Renal cortical epithelial cell (primary cell): ENCODE measurements around the gene VENTX. TPM values are rescaled to one million over a fixed set of nuclear protein-coding genes. Genes with fewer than 3 reads are reported as not detected.

Source experiments
- DNase-seq: peaks from one replicate; pipeline ENCODE4 v3.0.0-alpha.2; 2011; ENCODE audit warnings: low read depth
- total RNA-seq: library from RNA; depleted of rRNA; stranded (reverse); fragments of >200 nt; gene quantifications from 2 replicates; pipeline ENCODE4 v1.2.3, GENCODE V29; 2014

VENTX gene
- total RNA-seq, 1 donor from 2014 or later = not detected

GRCh38 chr10:133271521-133272300, 34.1 kb downstream of the VENTX start:
- DNase-seq = no peak

- DNase-seq = no peak
Observed at GRCh38 chr10:133272301-133272963, 34.8 kb downstream of the VENTX start.

GRCh38 chr10:133272964-133273420, 35.3 kb downstream of the VENTX start:
- no peak for DNase-seq

DNA sequence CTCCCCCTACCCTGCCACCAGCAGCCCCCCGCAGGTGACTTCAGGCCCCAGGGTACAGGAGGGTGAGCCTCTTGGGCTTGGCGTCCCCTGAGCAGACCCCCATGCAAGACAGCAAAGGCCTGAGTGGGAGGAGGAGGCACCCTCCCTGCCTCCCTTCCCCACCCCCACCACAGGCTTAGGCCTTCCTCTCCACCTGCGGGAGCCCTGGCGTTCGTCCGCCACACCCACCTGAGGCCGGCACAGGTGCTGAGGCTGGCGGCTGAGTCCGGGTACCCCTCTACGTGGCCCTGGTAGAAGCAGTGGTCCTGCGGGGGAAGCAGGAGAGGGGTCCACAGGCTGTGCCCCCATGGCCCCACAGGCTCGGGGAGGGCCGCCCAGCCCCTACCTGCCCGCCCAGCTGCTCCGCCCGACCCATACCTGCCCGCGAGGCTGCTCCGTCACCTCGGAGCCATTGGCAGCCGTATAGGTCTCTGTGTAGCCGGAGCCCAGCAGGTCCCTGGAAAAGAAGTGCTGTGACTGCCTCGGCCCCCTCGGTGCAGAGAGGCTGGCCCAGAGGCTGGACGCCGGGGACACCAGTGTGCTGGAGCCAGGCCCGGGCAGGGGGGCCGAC, 36.0 kb downstream of the VENTX start:
- no peak for DNase-seq

GRCh38 chr10:133274751-133275683, 37.4 kb downstream of the VENTX start:
- DNase-seq = no peak

GRCh38 chr10:133275684-133276092, 38.0 kb downstream of the VENTX start:
- DNase-seq = no peak

- DNase-seq = no peak
Observed at GRCh38 chr10:133276100-133276434, 38.4 kb downstream of the VENTX start.

DNA sequence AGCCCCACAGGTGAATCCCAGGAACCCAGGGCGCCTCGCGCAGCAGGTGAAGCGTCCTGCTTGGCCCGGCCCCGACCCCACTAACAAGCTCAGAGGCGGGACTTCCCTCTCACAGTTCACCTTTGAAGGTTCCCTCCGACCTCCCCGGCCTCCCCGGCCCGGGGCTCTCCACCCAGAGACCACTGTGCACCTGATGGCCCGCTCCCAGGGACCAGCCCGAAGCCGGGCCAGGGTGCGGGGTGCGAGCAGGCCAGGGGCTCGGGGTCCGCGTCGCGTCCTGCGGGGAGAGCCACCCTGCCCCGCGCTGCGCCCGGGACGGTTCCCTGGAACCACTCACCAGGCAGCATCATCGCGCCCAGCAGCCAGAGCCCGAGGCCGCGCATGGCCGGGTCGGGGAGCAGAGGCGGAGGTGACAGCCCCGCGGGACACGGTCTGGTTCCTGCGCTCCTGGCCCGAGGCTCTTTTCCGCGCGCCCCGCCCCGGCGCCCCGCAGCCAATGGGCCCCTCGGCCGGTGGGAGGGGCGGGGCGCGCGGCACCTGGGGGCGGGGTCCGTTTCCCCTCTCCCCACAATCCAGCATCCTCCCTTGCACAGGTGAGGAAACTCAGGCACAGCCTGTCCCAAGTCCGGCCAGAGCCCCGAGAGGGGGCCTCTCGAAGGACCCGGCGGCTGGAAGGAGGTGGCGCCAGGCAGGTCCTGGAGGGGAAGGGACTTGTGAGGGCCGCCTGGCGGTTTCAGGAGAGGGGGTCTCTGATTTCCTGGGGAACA, 39.0 kb downstream of the VENTX start, which contains the start of gene ADAM8:
Gene ADAM8 (minus strand): TSS at position 434 of the 767 bp plus-strand sequence. CDS start 51 bp downstream, at position 383.
- no peak for DNase-seq

- DNase-seq = no peak
Observed at GRCh38 chr10:133277277-133277992, 39.8 kb downstream of the VENTX start.

DNA sequence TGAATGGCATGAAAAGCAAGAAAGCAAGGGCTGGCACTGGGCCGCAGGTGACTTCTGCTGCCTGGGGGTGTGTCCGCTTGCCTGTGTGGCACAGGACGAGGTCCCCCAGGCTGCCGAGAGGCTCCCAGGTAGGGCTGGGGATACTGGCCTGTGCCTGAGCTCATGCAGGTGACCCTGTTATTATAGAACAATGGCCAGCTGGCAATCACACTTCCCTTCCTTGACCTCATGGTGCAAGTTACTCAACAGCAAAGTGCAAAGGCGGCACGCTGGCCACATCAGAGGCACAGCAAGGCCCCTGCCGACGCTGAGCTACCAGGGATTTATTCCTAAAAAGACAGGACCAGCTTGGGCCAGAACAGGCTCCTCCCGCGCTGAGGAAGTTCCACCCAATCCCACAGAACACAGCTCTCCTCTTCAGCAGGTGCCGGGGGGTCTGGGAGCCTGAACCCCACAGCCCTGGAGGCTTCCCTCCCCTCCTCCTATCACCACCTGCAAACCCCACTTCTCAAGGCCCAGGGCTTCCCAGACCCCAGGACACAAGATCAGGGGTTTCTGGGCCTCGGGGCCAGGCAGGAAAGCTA, 40.4 kb downstream of the VENTX start:
- peak; percentile 19 for DNase-seq

- peak; percentile 81 for DNase-seq
Observed at GRCh38 chr10:133278577-133279265, 41.1 kb downstream of the VENTX start.

DNA sequence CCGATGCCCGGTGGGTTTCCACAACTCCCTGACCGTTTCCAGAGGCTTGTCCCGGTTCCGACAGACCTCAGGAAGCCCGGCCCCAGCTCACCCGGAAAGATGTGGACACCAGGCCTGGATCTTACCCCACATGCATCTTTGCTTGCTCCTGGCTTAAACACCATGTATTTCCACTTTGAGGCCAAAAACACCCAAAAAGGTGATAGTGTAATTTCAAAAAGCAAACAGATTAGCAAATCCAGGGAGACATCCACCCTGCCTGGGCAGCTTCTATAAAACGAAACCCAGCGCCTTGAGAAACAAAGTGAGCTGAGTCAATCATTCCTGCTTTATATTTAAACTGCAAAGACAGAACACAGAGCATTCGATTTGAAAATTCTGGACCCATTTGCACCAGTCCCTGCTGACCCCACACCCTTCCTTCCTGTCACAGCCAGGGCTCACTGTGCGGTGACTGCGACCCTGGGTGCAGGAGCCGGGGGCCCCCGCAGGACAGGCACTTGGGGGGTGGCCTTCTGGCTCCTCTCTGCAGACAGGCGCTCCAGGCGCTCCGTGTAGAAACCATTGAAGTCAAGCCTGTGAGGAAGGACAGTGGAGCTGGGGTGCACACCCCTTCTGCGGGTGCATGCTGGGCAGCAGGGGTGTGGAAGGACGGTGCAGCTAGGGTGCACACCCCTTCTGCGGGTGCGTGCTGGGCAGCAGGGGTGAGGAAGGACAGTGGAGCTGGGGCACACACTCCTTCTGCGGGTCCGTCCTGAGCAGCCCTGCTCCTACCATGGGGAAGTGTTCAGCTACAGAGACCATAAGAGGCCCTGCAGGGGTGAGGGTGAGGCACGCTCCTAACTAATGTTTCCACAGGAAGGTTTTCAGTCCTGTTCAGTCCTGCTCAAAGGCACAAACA, 41.9 kb downstream of the VENTX start:
- no peak for DNase-seq

- no peak for DNase-seq
Observed at GRCh38 chr10:133280391-133281059, 42.9 kb downstream of the VENTX start.

- DNase-seq = no peak
Observed at GRCh38 chr10:133281084-133281483, 43.4 kb downstream of the VENTX start.

DNA sequence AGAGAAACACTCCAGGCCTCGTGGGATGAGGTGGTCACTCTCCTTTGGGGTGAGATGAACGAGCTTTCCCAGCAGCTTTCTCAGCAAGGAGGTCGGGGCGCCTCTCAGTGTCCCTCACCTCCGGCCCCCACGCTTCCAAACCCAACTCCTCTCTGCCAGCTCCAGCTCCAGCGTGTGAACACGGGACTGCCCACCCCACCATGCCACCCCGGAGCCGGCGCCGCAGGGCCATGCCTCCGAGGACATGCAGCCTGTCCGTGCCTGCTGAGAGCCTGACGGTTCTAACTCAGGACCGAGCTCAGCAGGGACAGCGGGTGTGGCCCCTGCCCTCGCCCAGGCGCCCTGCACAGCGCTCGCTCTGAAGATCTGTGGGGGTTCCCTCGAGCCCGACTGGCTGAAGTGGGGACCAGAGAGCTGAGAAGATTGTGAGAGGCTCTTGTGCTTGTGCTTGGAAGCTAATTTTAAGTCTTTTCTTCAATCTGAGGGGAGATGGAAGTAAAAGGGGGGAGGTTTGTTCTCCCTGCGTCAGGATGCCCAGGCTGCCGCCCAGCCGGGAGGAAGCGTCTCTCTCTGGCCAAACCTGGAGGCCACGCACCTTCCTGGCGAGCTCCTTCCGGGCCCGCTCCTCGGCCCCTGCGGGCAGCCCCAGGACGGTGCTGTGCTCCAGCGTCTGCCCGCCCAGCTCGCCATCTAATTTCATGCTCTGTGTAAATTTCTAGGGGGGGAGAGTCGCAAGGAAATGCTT, 44.1 kb downstream of the VENTX start:
- DNase-seq = no peak

- no peak for DNase-seq
Observed at GRCh38 chr10:133282846-133283390, 45.3 kb downstream of the VENTX start.

- DNase-seq = no peak
Observed at GRCh38 chr10:133283931-133284330, 46.3 kb downstream of the VENTX start.
